Loucy (cell line): ENCODE results near the gene AGPAT2.

Source experiments
- CTCF ChIP-seq: fragments of 200-600 bp; sonication (generic); conservative IDR thresholded peaks from 2 replicates; pipeline ENCODE4 v1.5.1; 2014; ENCODE audit warnings: mild to moderate bottlenecking, antibody characterized with exemption, low read length
- EZH2phosphoT487 ChIP-seq: fragments of 200-600 bp; IDR thresholded peaks from 2 replicates; pipeline ENCODE4 v1.6.1; 2018; ENCODE audit warnings: antibody characterized with exemption, mild to moderate bottlenecking, moderate library complexity, borderline replicate concordance

GRCh38 chr9:136671254-136671614, 16.0 kb downstream of the AGPAT2 start:
- no peak for TF ChIP-seq CTCF
- no peak for TF ChIP-seq EZH2phosphoT487
